DMS53 (cell line): ENCODE measurements around the gene CTDSP2.
"Not testable (repeated sequence)": the region's sequence is repeated elsewhere in the genome, so short reads cannot be mapped to it uniquely, and the experiment has no call there.

Experiments
- DNase-seq: peaks from one replicate; lab custom pipeline; 2025; lab: John Stamatoyannopoulos, UW

CTDSP2 gene

DNA sequence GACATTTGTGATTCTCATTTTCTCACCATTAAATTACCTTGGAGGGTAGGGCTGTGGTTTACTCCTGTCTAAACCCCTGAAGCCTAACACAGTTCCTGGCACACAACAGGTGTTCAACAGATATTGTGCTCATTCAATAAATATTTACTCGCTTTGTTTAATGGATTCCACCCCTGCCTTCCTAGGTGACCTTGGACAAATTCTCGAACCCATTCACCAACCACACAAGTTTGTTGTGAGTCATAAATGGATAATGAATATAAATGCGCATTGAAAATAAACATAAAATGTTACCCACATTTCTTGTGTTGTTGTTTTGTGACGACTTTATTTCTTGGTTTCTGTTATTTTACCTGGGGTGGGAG lies 64.3 kb downstream of the CTDSP2 start:
- peak; percentile 76 for DNase-seq

GRCh38 chr12:57781801-57782200 lies 64.7 kb downstream of the CTDSP2 start:
- DNase-seq: no peak

- no peak for DNase-seq
Measured at GRCh38 chr12:57781244-57781643, 65.3 kb downstream of the CTDSP2 start.

- DNase-seq: no peak
Measured at GRCh38 chr12:57780284-57780897, 66.1 kb downstream of the CTDSP2 start.

GRCh38 chr12:57779736-57780135 lies 66.8 kb downstream of the CTDSP2 start:
- no peak for DNase-seq

- no peak for DNase-seq
Measured at GRCh38 chr12:57777911-57778310, 68.6 kb downstream of the CTDSP2 start.

DNA sequence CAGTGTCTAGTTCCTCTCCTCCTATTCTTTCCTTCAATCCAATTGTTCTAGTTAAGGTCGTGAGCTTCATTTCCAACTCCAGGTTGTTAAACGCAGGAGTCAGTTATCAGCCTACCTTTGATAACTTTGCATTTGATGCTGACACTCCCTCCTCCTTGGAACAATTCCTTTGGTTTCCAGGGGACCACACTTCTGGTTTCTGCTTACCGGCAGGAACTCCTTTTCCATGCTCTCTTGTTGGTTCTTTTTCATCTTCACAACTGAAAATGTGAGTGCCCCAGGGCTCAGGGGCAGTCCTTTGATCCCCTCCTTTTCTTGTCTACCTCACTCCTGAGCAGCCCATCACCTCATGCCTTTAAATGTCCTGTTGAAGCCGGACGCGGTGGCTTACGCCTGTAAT lies 69.2 kb downstream of the CTDSP2 start:
- no peak for DNase-seq

GRCh38 chr12:57776247-57776587 lies 70.3 kb downstream of the CTDSP2 start:
- DNase-seq: no peak

DNA sequence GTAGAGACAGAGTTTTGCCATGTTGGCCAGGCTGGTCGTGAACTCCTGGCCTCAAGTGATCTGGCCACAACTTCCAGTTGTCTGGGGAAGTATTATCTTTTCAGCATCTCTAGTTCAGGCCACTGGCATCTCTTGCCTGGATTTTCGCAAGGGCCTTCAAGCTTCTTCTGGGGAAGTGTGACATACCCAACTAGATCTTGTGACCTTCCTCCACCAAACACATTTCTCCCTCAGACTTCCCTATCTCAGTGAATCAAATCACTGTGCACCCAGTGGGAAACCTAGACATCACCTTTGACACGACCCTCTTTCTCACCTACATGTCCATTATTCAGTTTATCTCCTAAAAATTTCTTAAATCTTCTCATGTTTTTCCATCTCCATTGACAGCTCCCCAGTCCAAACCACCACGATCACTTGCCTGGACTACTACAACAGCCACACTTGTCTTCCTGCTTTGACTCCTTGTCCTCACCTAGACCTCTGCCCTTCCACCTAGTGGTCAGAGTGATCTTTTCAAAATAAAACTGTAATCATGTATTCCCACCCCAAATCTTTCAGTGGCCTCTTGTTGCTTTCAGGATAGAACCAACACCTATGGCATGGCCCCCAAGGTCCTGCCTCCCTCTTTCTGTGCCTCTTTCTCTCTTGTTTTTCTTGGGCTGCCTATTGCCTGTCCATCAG lies 70.8 kb downstream of the CTDSP2 start:
- peak; percentile 42 for DNase-seq

- DNase-seq: no peak
Measured at GRCh38 chr12:57775044-57775443, 71.5 kb downstream of the CTDSP2 start.

- not testable (repeated sequence) for DNase-seq
Measured at GRCh38 chr12:57774634-57775033, 71.9 kb downstream of the CTDSP2 start.

DNA sequence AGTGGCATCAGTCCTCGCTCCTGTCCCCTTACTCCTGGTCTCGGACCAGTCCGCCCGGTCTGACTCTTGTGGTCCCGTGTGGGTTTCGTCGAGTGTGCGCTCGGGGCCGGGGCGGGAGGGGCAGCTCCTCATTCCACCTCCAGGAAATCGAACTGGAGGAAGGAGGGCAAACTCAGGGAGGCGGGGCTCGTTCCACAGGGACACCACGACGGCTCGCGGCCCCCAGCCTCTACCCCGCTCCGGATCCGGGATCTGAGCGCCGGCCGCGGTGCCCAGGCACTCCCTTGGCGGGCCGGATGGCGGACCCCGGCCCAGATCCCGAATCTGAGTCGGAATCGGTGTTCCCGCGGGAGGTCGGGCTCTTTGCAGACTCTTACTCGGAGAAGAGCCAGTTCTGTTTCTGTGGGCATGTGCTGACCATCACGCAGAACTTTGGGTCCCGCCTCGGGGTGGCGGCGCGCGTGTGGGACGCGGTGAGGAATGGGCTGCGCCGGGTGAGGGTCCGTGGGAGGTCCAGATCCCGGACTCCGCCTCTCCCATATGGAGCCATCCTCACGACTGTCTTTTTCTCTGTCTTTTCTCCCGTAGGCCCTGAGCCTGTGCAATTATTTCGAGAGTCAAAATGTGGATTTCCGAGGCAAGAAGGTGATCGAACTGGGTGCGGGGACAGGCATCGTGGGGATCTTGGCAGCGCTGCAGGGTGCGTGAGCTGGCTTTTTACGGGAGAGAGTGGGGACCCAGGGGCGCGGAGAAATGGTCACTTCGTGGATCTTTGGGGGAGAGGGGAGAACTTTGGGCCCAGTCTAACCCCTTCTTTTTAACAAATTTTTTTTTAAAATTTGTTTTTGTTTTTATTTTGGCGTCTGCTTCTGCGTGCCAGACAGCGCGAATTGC lies 73.9 kb downstream of the CTDSP2 start, which contains the start of gene EEF1AKMT3:
Gene EEF1AKMT3 (plus strand): TSS at position 186 of the 894 bp plus-strand sequence. CDS start 111 bp downstream, at position 297.
- DNase-seq: peak; percentile 92

DNA sequence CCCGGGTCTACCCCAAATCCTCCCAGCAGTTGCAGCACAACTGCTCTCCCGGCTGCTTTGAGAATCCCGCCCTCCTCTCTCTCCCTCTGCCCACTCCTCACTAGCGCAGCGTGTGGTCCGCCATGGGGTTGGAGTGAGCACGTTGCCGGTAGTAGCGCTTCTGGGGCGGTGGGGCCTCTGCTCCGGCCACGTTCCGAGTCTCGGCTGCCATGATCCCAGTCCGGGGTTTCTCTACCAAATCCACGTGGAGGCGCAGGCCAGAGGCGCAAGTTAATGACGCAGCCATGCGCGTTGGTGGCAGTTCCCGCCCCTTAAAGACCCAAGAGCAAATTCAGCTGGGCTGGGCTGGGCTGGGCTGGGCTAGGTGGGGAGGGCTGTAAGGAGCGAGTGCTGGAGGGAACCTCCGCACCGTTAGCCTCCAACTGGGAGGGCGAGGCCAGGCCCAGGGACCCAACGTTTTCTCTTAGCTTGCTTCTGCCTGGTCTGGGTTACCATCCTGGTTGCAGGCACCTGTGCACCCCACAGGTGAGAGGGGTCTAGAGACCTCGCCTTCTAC lies 74.6 kb downstream of the CTDSP2 start, which contains the start of gene METTL1:
Gene METTL1 (minus strand): TSS at position 233 of the 556 bp plus-strand sequence. CDS start 22 bp downstream, at position 211.
- peak; percentile 99 for DNase-seq

GRCh38 chr12:57771236-57771872 lies 75.2 kb downstream of the CTDSP2 start:
- peak; percentile 96 for DNase-seq

DNA sequence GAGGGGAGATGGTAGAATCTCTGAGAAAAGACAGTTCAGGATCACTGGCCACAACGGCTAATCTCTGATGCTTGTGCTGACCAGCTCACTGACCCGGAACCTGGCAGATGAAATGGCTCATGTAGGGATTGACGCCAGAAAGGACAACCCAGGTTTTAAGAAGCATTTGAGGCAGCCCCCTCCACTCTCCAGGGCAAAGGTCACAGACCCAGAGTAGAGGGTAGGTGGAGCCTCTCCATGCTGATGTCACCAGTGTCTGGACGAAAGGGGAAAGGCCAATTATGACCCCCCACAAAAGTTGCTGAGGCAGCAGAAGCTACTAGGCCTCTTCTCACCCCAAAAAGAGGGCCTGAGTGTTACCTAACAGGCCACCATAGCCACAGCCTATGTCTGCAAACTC lies 75.8 kb downstream of the CTDSP2 start:
- no peak for DNase-seq
